ENCODE results near the gene C6orf132.

- TF ChIP-seq, protein P1, sequence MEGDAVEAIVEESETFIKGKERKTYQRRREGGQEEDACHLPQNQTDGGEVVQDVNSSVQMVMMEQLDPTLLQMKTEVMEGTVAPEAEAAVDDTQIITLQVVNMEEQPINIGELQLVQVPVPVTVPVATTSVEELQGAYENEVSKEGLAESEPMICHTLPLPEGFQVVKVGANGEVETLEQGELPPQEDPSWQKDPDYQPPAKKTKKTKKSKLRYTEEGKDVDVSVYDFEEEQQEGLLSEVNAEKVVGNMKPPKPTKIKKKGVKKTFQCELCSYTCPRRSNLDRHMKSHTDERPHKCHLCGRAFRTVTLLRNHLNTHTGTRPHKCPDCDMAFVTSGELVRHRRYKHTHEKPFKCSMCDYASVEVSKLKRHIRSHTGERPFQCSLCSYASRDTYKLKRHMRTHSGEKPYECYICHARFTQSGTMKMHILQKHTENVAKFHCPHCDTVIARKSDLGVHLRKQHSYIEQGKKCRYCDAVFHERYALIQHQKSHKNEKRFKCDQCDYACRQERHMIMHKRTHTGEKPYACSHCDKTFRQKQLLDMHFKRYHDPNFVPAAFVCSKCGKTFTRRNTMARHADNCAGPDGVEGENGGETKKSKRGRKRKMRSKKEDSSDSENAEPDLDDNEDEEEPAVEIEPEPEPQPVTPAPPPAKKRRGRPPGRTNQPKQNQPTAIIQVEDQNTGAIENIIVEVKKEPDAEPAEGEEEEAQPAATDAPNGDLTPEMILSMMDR (conservative IDR thresholded peaks at IDR 0.05; ENCODE audit: low read depth, low read length): no peak
- TF ChIP-seq EZH2 (IDR thresholded peaks at IDR 0.05; ENCODE audit: low read length, unreplicated experiment) (no peak), EZH2phosphoT487 (IDR thresholded peaks at IDR 0.05; ENCODE audit: borderline replicate concordance, low read length) (no peak)
Measured at GRCh38 chr6:42162384-42162783, 20.0 kb upstream of the C6orf132 start.

Measured in PC-3 (cell line).